ENCODE data around the gene CDC26. TPM values are rescaled to one million over a fixed set of nuclear protein-coding genes. Genes with fewer than 3 reads are reported as not detected.

The CDC26 gene
- total RNA-seq, 1 experiment from 2014 or later, result 25.4 TPM

DNA sequence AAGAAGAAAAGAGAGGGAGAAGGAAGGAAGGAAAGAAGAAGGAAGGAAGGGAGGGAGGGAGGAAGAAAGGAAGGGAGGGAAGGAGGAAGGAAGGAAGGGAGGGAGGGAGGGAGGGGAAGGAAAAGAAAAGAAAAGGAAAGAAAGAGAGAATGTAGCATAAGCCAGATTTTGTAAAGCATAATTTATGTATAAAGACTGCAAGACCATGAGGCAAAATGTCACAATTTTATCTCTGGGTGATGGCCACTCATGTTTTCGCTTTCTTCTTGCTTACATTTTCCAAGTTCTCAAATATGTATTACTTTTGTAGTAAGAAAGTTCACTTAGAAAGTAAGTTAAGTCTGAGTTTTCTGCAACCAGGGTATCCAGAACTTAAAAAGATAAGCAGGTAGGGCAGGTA is 31.2 kb upstream of the CDC26 start:
- H3K36me3 ChIP-seq (ENCODE audit: insufficient read depth, low read length, poor library complexity, severe bottlenecking), result no peaks in the 10 kb centered on the region
- ChIA-PET POLR2A (ENCODE audit: low non-redundant PET) (no interaction called here), CTCF (no interaction called here)
- H3K4me1 ChIP-seq (ENCODE audit: insufficient read depth, low read length, poor library complexity, severe bottlenecking), result no peaks in the 10 kb centered on the region
- intact Hi-C loops (cut with micrococcal nuclease; ENCODE audit: unreplicated experiment), result loop anchor here (10.0 kb wide), 1 partner anchor 98 kb away; the partner anchor contains the start of gene ALAD
- no peak overlapping the region for H3K27ac ChIP-seq (ENCODE audit: low read depth, low read length, poor library complexity, severe bottlenecking)
- no peaks in the 10 kb centered on the region for H3K27me3 ChIP-seq (replicated peaks; ENCODE audit: insufficient read depth, low read depth, low read length, poor library complexity)
- TF ChIP-seq EZH2 (IDR thresholded peaks at IDR 0.05; ENCODE audit: borderline replicate concordance, low read depth, low read length, poor library complexity, severe bottlenecking), result no peak
- TF ChIP-seq, protein P1, sequence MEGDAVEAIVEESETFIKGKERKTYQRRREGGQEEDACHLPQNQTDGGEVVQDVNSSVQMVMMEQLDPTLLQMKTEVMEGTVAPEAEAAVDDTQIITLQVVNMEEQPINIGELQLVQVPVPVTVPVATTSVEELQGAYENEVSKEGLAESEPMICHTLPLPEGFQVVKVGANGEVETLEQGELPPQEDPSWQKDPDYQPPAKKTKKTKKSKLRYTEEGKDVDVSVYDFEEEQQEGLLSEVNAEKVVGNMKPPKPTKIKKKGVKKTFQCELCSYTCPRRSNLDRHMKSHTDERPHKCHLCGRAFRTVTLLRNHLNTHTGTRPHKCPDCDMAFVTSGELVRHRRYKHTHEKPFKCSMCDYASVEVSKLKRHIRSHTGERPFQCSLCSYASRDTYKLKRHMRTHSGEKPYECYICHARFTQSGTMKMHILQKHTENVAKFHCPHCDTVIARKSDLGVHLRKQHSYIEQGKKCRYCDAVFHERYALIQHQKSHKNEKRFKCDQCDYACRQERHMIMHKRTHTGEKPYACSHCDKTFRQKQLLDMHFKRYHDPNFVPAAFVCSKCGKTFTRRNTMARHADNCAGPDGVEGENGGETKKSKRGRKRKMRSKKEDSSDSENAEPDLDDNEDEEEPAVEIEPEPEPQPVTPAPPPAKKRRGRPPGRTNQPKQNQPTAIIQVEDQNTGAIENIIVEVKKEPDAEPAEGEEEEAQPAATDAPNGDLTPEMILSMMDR (conservative IDR thresholded peaks at IDR 0.05; ENCODE audit: low read depth, low read length), result no peak
- no peak for DNase-seq (ENCODE audit: low spot score)
- no peaks in the 10 kb centered on the region for H3K9me3 ChIP-seq (ENCODE audit: low read depth, low read length, poor library complexity, severe bottlenecking)
- BruUV-seq (replicated peaks), result no TSS peak
- H3K4me3 ChIP-seq (ENCODE audit: low read depth, low read length, poor library complexity, severe bottlenecking), result no peak overlapping the region

DNA sequence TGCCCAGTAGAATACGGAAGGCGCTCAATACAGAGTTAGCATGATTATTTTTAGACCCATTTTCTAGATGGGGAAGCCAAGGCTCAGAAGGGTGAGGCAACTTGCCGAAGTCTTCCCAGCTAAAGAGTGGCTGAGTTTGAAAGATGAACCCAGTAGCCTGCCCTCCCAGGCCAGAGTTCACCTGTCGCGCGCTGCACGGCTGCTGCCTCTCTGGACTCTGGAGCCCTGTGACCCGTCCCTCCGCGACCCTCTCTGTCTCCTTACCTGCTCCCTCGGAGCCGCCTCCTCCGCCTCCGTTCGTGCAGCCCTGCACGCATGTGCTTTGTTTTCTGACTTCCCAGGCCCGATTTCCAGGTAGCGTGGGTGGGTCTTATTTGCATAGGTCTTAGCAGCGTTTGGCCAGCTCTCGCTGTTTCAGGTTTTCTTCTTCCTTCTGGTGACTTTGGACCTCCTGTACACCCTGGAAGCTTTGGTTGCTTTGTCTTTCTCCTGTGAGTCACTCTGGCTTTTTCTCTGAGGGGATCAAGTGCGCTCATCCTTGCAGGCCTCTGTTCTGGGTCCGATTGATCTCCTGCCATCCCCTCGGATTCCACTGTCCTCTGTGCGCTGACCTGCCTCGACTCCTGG is 27.5 kb upstream of the CDC26 start, which contains the start of gene RNF183:
Gene RNF183, minus strand, starts transcription at position 585 of the 627 bp plus-strand sequence. CDS start 5,192 bp downstream, outside the sequence.
- intact Hi-C loops (cut with micrococcal nuclease; ENCODE audit: unreplicated experiment), result loop anchor here (10.0 kb wide), 1 partner anchor 102 kb away; the partner anchor contains the start of gene ALAD
- no peaks in the 10 kb centered on the region for H3K4me1 ChIP-seq (ENCODE audit: insufficient read depth, low read length, poor library complexity, severe bottlenecking)
- ChIA-PET POLR2A (ENCODE audit: low non-redundant PET) (no interaction called here), CTCF (no interaction called here)
- BruUV-seq (replicated peaks), result no TSS peak
- H3K9me3 ChIP-seq (ENCODE audit: low read depth, low read length, poor library complexity, severe bottlenecking), result no peaks in the 10 kb centered on the region
- no peak within 1 kb of the TSS for H3K4me3 ChIP-seq (ENCODE audit: low read depth, low read length, poor library complexity, severe bottlenecking)
- DNase-seq (ENCODE audit: low spot score), result no peak
- no peak for TF ChIP-seq EZH2 (IDR thresholded peaks at IDR 0.05; ENCODE audit: borderline replicate concordance, low read depth, low read length, poor library complexity, severe bottlenecking)
- TF ChIP-seq, protein P1 (conservative IDR thresholded peaks at IDR 0.05; ENCODE audit: low read depth, low read length), result no peak
- no peak within 1 kb of the TSS for H3K27ac ChIP-seq (ENCODE audit: low read depth, low read length, poor library complexity, severe bottlenecking)
- H3K36me3 ChIP-seq (ENCODE audit: insufficient read depth, low read length, poor library complexity, severe bottlenecking), result no peaks in the 10 kb centered on the region
- no peaks in the 10 kb centered on the region for H3K27me3 ChIP-seq (replicated peaks; ENCODE audit: insufficient read depth, low read depth, low read length, poor library complexity)

DNA sequence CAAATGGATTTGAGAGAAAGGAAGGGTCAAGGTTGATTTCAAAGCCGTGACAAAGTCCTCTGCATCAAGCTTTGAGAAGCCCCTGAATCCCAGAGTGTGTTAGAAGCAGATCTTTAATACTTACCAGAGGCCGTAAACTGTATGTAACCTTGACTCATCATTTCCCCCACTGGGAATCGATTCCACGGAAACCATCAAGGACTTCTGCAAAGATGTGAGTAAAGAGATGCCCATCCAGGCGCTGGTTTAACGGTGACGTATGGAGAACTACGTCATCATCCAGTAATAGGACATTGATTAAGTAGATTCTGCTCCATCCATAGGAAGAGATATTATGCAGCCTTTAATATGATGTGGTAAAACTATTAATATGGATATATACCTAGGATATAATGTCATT is 26.2 kb upstream of the CDC26 start:
- H3K27me3 ChIP-seq (replicated peaks; ENCODE audit: insufficient read depth, low read depth, low read length, poor library complexity), result no peaks in the 10 kb centered on the region
- no peaks in the 10 kb centered on the region for H3K9me3 ChIP-seq (ENCODE audit: low read depth, low read length, poor library complexity, severe bottlenecking)
- no peaks in the 10 kb centered on the region for H3K4me1 ChIP-seq (ENCODE audit: insufficient read depth, low read length, poor library complexity, severe bottlenecking)
- peak; percentile 6 for DNase-seq (ENCODE audit: low spot score)
- BruUV-seq (replicated peaks), result no TSS peak
- ChIA-PET POLR2A (ENCODE audit: low non-redundant PET) (no interaction called here), CTCF (no interaction called here)
- no peak overlapping the region for H3K4me3 ChIP-seq (ENCODE audit: low read depth, low read length, poor library complexity, severe bottlenecking)
- no peaks in the 10 kb centered on the region for H3K36me3 ChIP-seq (ENCODE audit: insufficient read depth, low read length, poor library complexity, severe bottlenecking)
- no peak overlapping the region for H3K27ac ChIP-seq (ENCODE audit: low read depth, low read length, poor library complexity, severe bottlenecking)
- intact Hi-C loops (cut with micrococcal nuclease; ENCODE audit: unreplicated experiment), result loop anchor here (10.0 kb wide), 1 partner anchor 103 kb away; the partner anchor contains the start of gene ALAD
- TF ChIP-seq, protein P1 (conservative IDR thresholded peaks at IDR 0.05; ENCODE audit: low read depth, low read length), result no peak
- TF ChIP-seq EZH2 (IDR thresholded peaks at IDR 0.05; ENCODE audit: borderline replicate concordance, low read depth, low read length, poor library complexity, severe bottlenecking), result no peak

Data from A673 (cell line).